HAP-1 (cell line): Measurements from ENCODE around the gene TBC1D16.

Experiments used
- DNase-seq, 2 experiments: peaks; one replicate each; pipeline ENCODE4 v3.0.0-alpha.2; 2016 to 2020; ENCODE audit warnings: low spot score in 2 of 2
- H3K27me3 ChIP-seq: fragments of 250-450 bp; sonication (Bioruptor Pico); 2 replicates; pipeline ENCODE4 v1.5.1; 2020; ENCODE audit warnings: low read depth, mild to moderate bottlenecking, moderate library complexity
- H3K36me3 ChIP-seq: fragments of 250-450 bp; sonication (Bioruptor Pico); replicated peaks from 2 replicates; pipeline ENCODE4 v1.5.1; 2020; ENCODE audit warnings: mild to moderate bottlenecking
- H3K4me1 ChIP-seq: fragments of 250-450 bp; sonication (Bioruptor Pico); 2 replicates; pipeline ENCODE4 v1.5.1; 2020; ENCODE audit warnings: mild to moderate bottlenecking
- H3K4me3 ChIP-seq: fragments of 250-450 bp; sonication (Bioruptor Pico); 2 replicates; pipeline ENCODE4 v1.5.1; 2020; ENCODE audit warnings: mild to moderate bottlenecking, moderate library complexity
- H3K9me3 ChIP-seq: fragments of 250-450 bp; sonication (Bioruptor Pico); 2 replicates; pipeline ENCODE4 v1.5.1; 2020; ENCODE audit warnings: mild to moderate bottlenecking, moderate library complexity
- in situ Hi-C: fragments of 300-500 bp; cut with MboI; formaldehyde crosslinking; loops from 3 replicates; pipeline ENCODE4 v1.14.3; 2020; ENCODE audit warnings: low sequenced_read_pairs, inconsistent platforms, mixed read lengths

The TBC1D16 gene

GRCh38 chr17:79928502-79929256, 107.0 kb downstream of the TBC1D16 start:
- no peaks in the 10 kb centered on the region for H3K36me3 ChIP-seq
- H3K4me1 ChIP-seq, result no peaks in the 10 kb centered on the region
- in situ Hi-C loops, result no loop called here
- DNase-seq, result no peak
- peaks cover 8% of the 10 kb centered on the region for H3K27me3 ChIP-seq
- H3K9me3 ChIP-seq, result no peaks in the 10 kb centered on the region
- H3K4me3 ChIP-seq, result no peak overlapping the region

GRCh38 chr17:79927688-79928501, 107.8 kb downstream of the TBC1D16 start:
- in situ Hi-C loops, result no loop called here
- Histone ChIP-seq H3K4me3 (no peak overlapping the region), H3K4me1 (no peaks in the 10 kb centered on the region), H3K36me3 (no peaks in the 10 kb centered on the region), H3K9me3 (no peaks in the 10 kb centered on the region), H3K27me3 (peaks cover 8% of the 10 kb centered on the region)
- no peak for DNase-seq

GRCh38 chr17:79927136-79927661, 108.5 kb downstream of the TBC1D16 start:
- H3K4me3 ChIP-seq, result no peak overlapping the region
- in situ Hi-C loops, result no loop called here

GRCh38 chr17:79926605-79927135, 109.0 kb downstream of the TBC1D16 start:
- DNase-seq, result no peak
- H3K36me3 ChIP-seq, result no peaks in the 10 kb centered on the region
- no peaks in the 10 kb centered on the region for H3K9me3 ChIP-seq
- no peaks in the 10 kb centered on the region for H3K4me1 ChIP-seq
- H3K4me3 ChIP-seq, result no peak overlapping the region
- H3K27me3 ChIP-seq, result peaks cover 8% of the 10 kb centered on the region
- in situ Hi-C loops, result no loop called here

More at GRCh38 chr17:79927136-79927661, 108.5 kb downstream of the TBC1D16 start:
- no peak for DNase-seq
- Histone ChIP-seq H3K36me3 (no peaks in the 10 kb centered on the region), H3K9me3 (no peaks in the 10 kb centered on the region), H3K27me3 (peaks cover 8% of the 10 kb centered on the region), H3K4me1 (no peaks in the 10 kb centered on the region)

- in situ Hi-C loops, result no loop called here
These were observed 109.5 kb downstream of the TBC1D16 start for GRCh38 chr17:79926142-79926604.

GRCh38 chr17:79925242-79925957, 110.3 kb downstream of the TBC1D16 start:
- H3K4me1 ChIP-seq, result no peaks in the 10 kb centered on the region
- in situ Hi-C loops, result no loop called here
- no peak overlapping the region for H3K4me3 ChIP-seq
- H3K27me3 ChIP-seq, result peaks cover 3% of the 10 kb centered on the region
- H3K36me3 ChIP-seq, result no peaks in the 10 kb centered on the region
- no peaks in the 10 kb centered on the region for H3K9me3 ChIP-seq
- DNase-seq, result no peak

More at GRCh38 chr17:79926142-79926604, 109.5 kb downstream of the TBC1D16 start:
- no peak for DNase-seq
- no peak overlapping the region for H3K4me3 ChIP-seq
- H3K9me3 ChIP-seq, result no peaks in the 10 kb centered on the region
- H3K36me3 ChIP-seq, result no peaks in the 10 kb centered on the region
- H3K4me1 ChIP-seq, result no peaks in the 10 kb centered on the region
- H3K27me3 ChIP-seq, result peaks cover 8% of the 10 kb centered on the region

GRCh38 chr17:79924639-79924976, 111.1 kb downstream of the TBC1D16 start:
- in situ Hi-C loops, result no loop called here
- Histone ChIP-seq H3K9me3 (no peaks in the 10 kb centered on the region), H3K36me3 (no peaks in the 10 kb centered on the region), H3K4me1 (no peaks in the 10 kb centered on the region), H3K27me3 (no peaks in the 10 kb centered on the region), H3K4me3 (no peak overlapping the region)
- DNase-seq, result no peak

- H3K36me3 ChIP-seq, result no peaks in the 10 kb centered on the region
These were observed 111.6 kb downstream of the TBC1D16 start for GRCh38 chr17:79923974-79924638.

GRCh38 chr17:79922798-79923197, 112.9 kb downstream of the TBC1D16 start:
- in situ Hi-C loops, result no loop called here
- DNase-seq, result no peak
- H3K4me1 ChIP-seq, result no peaks in the 10 kb centered on the region
- H3K36me3 ChIP-seq, result no peaks in the 10 kb centered on the region
- H3K4me3 ChIP-seq, result no peak overlapping the region
- H3K27me3 ChIP-seq, result no peaks in the 10 kb centered on the region
- H3K9me3 ChIP-seq, result no peaks in the 10 kb centered on the region

More at GRCh38 chr17:79923974-79924638, 111.6 kb downstream of the TBC1D16 start:
- H3K4me3 ChIP-seq, result no peak overlapping the region
- no peaks in the 10 kb centered on the region for H3K4me1 ChIP-seq
- H3K27me3 ChIP-seq, result no peaks in the 10 kb centered on the region
- in situ Hi-C loops, result no loop called here
- H3K9me3 ChIP-seq, result no peaks in the 10 kb centered on the region
- peak; percentile 14 to 90 for DNase-seq

- DNase-seq, result no peak
- no peak overlapping the region for H3K4me3 ChIP-seq
- H3K36me3 ChIP-seq, result no peaks in the 10 kb centered on the region
- no peaks in the 10 kb centered on the region for H3K9me3 ChIP-seq
- in situ Hi-C loops, result no loop called here
- H3K27me3 ChIP-seq, result no peaks in the 10 kb centered on the region
- no peaks in the 10 kb centered on the region for H3K4me1 ChIP-seq
These were observed 113.5 kb downstream of the TBC1D16 start for GRCh38 chr17:79922116-79922601.

- in situ Hi-C loops, result no loop called here
- no peaks in the 10 kb centered on the region for H3K27me3 ChIP-seq
- no peaks in the 10 kb centered on the region for H3K4me1 ChIP-seq
- H3K36me3 ChIP-seq, result no peaks in the 10 kb centered on the region
- no peak for DNase-seq
- H3K9me3 ChIP-seq, result no peaks in the 10 kb centered on the region
- H3K4me3 ChIP-seq, result no peak overlapping the region
These were observed 114.1 kb downstream of the TBC1D16 start for GRCh38 chr17:79921411-79922115.

GRCh38 chr17:79920751-79921410, 114.8 kb downstream of the TBC1D16 start:
- DNase-seq, result no peak
- H3K4me3 ChIP-seq, result no peak overlapping the region
- no peaks in the 10 kb centered on the region for H3K36me3 ChIP-seq
- H3K9me3 ChIP-seq, result no peaks in the 10 kb centered on the region
- no peaks in the 10 kb centered on the region for H3K27me3 ChIP-seq
- no peaks in the 10 kb centered on the region for H3K4me1 ChIP-seq
- in situ Hi-C loops, result no loop called here
